ENCODE results near the gene STRN4. TPM values are rescaled to one million over a fixed set of nuclear protein-coding genes. Genes with fewer than 3 reads are reported as not detected.

Gene STRN4
- polyA plus RNA-seq (2013, experiment 1 of 2): 82.5 TPM
- polyA plus RNA-seq (2013, experiment 2 of 2): 68.6 TPM

DNA sequence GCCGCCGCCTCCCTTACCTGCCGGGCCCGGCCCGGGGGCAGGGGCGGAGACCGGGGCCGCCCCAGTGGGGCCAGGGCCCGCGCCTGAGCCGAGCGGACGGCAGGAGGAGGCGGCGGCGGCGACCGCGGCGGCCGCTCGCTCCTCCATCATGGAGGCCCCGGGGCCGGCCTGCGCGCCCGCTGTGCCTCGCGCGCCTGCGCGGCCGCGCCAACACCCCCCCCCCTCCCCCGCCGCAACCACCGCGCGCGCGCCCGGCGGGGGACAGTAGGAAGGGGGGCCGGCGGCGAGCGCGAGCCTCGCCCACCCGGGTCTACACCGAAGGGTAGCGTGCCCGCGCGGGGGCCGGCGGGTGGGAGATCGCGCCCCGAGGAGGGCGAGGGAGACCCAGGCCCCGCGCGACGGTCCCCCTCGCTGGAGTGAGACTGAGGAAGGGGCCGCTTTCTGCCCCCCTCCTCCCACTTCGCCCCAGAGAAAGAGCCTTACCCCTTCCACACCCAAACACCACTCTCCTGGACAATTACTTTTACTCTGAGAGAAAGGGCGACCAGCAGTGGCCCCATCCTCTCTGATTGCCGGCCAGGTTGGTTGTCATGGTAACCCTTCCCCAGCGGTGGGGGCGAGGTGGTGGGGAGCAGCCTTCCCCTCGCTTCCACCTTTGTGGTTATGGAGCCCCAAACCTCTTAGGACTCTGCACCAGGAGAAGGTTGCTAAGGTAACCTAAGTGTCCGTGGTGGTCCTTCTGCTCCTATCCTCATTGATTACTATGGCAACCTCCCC, at the start of gene STRN4:
TSS of gene STRN4 (minus strand) at position 170 of the 777 bp plus-strand sequence. CDS start at position 150, 20 bp downstream.
- WGBS, 2 experiments (ENCODE audit: insufficient coverage in 2 of 2): 2% methylated on average over 25 to 47 of the region's 74 CpGs
- Histone ChIP-seq H3K27ac (ENCODE audit: low read depth, low read length, severe bottlenecking) (peak within 1 kb of the TSS; percentile 69), H3K36me3 (ENCODE audit: control insufficient read depth, insufficient read depth, low read length) (peaks cover 50% of the 10 kb centered on the region), H3K9me3 (ENCODE audit: control insufficient read depth, low read length) (no peaks in the 10 kb centered on the region), H3K4me3 (ENCODE audit: extremely low read depth, insufficient read depth, low read length, poor library complexity, severe bottlenecking) (peak within 1 kb of the TSS; percentile 88), H3K4me1 (ENCODE audit: control insufficient read depth, insufficient read depth, low read length, poor library complexity, severe bottlenecking) (peaks cover 7% of the 10 kb centered on the region)

DNA sequence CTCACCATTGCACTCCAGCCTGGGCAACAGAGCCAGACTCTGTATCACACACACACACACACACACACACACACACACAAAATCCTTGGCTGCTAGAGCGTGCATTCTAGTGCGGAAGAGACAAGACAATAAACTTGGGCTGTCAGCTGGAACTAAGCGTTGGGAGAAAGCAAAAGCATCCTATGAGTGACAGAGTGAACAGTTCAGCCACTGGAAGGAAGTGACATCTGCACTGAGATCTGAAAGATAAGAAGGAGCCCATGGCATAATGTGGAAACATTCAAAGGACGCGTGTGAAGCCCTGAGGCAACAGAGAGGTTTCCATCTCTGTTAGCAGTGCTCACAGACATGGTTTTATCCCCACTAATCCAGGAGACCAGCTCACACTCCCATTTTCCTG, 45.7 kb upstream of the STRN4 start:
- H3K4me1 ChIP-seq (ENCODE audit: control insufficient read depth, insufficient read depth, low read length, poor library complexity, severe bottlenecking): peaks cover 14% of the 10 kb centered on the region
- H3K27ac ChIP-seq (ENCODE audit: low read depth, low read length, severe bottlenecking): peak overlapping the region; percentile 83
- H3K4me3 ChIP-seq (ENCODE audit: extremely low read depth, insufficient read depth, low read length, poor library complexity, severe bottlenecking): no peak overlapping the region
- 90 to 92% methylated on average over 3 to 5 of the region's 5 CpGs for WGBS, 2 experiments (ENCODE audit: insufficient coverage in 2 of 2)
- H3K36me3 ChIP-seq (ENCODE audit: control insufficient read depth, insufficient read depth, low read length): no peaks in the 10 kb centered on the region
- no peaks in the 10 kb centered on the region for H3K9me3 ChIP-seq (ENCODE audit: control insufficient read depth, low read length)

GRCh38 chr19:46789371-46789770, 43.1 kb upstream of the STRN4 start:
- WGBS, 2 experiments (ENCODE audit: insufficient coverage in 2 of 2): 88 to 96% methylated on average over 7 to 8 of the region's 8 CpGs
- H3K27ac ChIP-seq (ENCODE audit: low read depth, low read length, severe bottlenecking): no peak overlapping the region
- peaks cover 12% of the 10 kb centered on the region for H3K4me1 ChIP-seq (ENCODE audit: control insufficient read depth, insufficient read depth, low read length, poor library complexity, severe bottlenecking)
- H3K4me3 ChIP-seq (ENCODE audit: extremely low read depth, insufficient read depth, low read length, poor library complexity, severe bottlenecking): no peak overlapping the region
- peaks cover 4% of the 10 kb centered on the region for H3K36me3 ChIP-seq (ENCODE audit: control insufficient read depth, insufficient read depth, low read length)
- H3K9me3 ChIP-seq (ENCODE audit: control insufficient read depth, low read length): no peaks in the 10 kb centered on the region

DNA sequence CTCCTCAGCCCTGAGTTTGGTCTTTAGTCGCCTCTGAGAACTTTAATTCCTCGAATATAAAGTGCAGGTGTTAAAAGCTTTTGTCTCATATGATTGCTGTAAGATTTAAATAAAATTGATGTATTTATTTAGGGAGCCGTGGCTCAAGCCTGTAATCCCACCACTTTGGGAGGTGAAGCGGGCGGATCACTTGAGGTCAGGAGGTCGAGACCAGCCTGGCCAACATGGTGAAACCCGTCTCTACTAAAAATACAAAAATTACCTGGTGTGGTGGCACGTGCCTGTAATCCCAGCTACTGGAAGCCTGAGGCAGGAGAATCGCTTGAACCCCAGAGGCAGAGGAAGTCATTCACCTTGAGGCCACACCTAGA, 42.7 kb upstream of the STRN4 start:
- H3K4me3 ChIP-seq (ENCODE audit: extremely low read depth, insufficient read depth, low read length, poor library complexity, severe bottlenecking): no peak overlapping the region
- H3K36me3 ChIP-seq (ENCODE audit: control insufficient read depth, insufficient read depth, low read length): peaks cover 8% of the 10 kb centered on the region
- H3K27ac ChIP-seq (ENCODE audit: low read depth, low read length, severe bottlenecking): no peak overlapping the region
- H3K4me1 ChIP-seq (ENCODE audit: control insufficient read depth, insufficient read depth, low read length, poor library complexity, severe bottlenecking): peaks cover 16% of the 10 kb centered on the region
- no peaks in the 10 kb centered on the region for H3K9me3 ChIP-seq (ENCODE audit: control insufficient read depth, low read length)
- 64 to 79% methylated on average over 8 of the region's 9 CpGs for WGBS, 2 experiments (ENCODE audit: insufficient coverage in 2 of 2)

DNA sequence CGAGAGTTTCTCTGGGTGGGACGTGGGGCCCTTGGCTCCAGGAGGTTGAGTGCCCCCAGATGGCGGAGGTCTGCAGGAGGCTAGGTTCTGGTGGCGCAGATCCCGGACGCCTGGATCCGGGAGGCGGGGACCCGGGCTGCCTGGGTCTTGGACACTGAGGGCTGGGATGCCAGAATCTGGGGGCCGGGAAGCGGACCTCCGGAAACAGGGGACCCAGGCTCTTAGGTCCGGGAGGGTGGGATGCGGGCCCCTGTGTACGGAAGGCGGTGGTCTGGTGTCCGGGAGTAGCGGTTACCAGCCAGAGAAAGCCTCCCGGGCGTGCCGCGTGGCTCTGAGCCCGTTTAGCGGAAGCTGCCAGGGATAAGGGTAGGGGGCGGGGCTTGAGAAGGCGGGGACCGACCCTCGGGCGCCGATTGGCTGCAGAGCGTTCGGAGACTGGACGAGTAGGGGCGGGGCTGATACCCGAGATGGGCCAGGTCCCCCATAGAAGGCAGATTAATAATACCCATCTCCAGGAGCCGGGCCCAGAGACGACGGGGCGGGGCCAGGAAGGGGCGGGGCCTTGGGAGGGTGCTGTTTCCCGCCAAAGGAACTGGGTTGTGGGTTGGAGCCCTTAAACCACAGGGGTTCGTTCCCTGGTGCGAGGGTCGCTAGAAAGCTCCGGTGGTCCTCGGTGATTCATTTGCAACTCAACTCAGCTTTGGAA, 42.2 kb upstream of the STRN4 start, which contains the start of gene SLC1A5:
TSS of gene SLC1A5 (minus strand) at position 333 of the 706 bp plus-strand sequence. CDS start 629 bp downstream, outside the sequence.
- Histone ChIP-seq H3K36me3 (ENCODE audit: control insufficient read depth, insufficient read depth, low read length) (peaks cover 13% of the 10 kb centered on the region), H3K4me3 (ENCODE audit: extremely low read depth, insufficient read depth, low read length, poor library complexity, severe bottlenecking) (peak within 1 kb of the TSS; percentile 93), H3K27ac (ENCODE audit: low read depth, low read length, severe bottlenecking) (peak within 1 kb of the TSS; percentile 96), H3K9me3 (ENCODE audit: control insufficient read depth, low read length) (no peaks in the 10 kb centered on the region), H3K4me1 (ENCODE audit: control insufficient read depth, insufficient read depth, low read length, poor library complexity, severe bottlenecking) (peaks cover 21% of the 10 kb centered on the region)
- WGBS, 2 experiments (ENCODE audit: insufficient coverage in 2 of 2): 1 to 2% methylated on average over 30 to 41 of the region's 46 CpGs

DNA sequence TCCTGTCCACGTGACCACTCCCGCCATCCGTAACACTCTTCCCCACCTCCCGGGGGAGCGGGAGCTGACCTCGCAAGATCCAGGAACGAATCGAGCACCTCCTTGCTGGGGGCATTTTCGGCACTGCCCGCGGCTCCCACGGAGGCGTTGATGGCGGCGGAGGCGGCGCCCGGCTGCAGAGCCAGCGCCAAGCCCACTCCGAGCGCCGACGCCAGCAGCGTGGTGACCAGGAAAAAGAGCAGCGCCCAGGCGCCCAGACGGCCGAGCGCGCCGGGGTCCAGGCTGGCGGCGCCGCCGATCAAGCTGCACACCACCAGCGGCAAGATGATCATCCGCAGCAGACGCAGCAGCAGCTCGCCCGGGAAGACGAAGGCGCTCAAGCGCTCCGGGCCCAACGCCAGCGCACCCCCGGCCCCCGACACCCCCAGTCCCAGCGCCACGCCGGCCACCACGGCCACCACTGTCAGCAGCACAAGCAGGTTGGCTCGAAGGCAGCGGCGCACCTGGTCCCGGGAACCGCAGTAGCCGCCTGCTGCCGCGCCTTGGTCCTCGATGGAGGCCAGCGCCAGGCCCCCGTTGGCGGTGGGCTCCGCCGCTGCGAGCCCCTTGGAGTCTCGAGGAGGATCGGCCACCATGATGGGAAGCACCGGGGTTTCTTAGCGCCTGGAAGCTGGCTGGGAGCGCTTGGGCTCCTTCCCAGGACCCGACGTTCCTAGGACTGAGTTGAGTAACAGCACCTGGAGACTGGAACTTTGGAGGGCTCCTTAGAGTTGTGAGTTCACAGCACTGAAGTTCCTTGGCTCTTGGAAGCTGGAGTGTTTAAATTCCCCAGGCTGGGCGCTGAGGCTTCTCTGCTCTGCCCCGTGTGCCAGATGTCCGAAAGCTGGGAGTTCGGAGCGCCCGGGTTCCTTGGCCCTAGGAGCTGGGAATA, 41.3 kb upstream of the STRN4 start:
- 0% methylated on average over 57 to 67 of the region's 80 CpGs for WGBS, 2 experiments (ENCODE audit: insufficient coverage in 2 of 2)
- H3K27ac ChIP-seq (ENCODE audit: low read depth, low read length, severe bottlenecking): peak overlapping the region; percentile 96
- H3K36me3 ChIP-seq (ENCODE audit: control insufficient read depth, insufficient read depth, low read length): peaks cover 22% of the 10 kb centered on the region

GRCh38 chr19:46787040-46787330, 40.7 kb upstream of the STRN4 start:
- Histone ChIP-seq H3K9me3 (ENCODE audit: control insufficient read depth, low read length) (no peaks in the 10 kb centered on the region), H3K4me1 (ENCODE audit: control insufficient read depth, insufficient read depth, low read length, poor library complexity, severe bottlenecking) (peaks cover 14% of the 10 kb centered on the region), H3K4me3 (ENCODE audit: extremely low read depth, insufficient read depth, low read length, poor library complexity, severe bottlenecking) (peak overlapping the region; percentile 93), H3K27ac (ENCODE audit: low read depth, low read length, severe bottlenecking) (peak overlapping the region; percentile 96), H3K36me3 (ENCODE audit: control insufficient read depth, insufficient read depth, low read length) (peaks cover 28% of the 10 kb centered on the region)
- 0% methylated on average over 2 to 4 of the region's 5 CpGs for WGBS, 2 experiments (ENCODE audit: insufficient coverage in 2 of 2)

More for the DNA sequence above, 41.3 kb upstream of the STRN4 start:
- H3K9me3 ChIP-seq (ENCODE audit: control insufficient read depth, low read length): no peaks in the 10 kb centered on the region
- peak overlapping the region; percentile 93 for H3K4me3 ChIP-seq (ENCODE audit: extremely low read depth, insufficient read depth, low read length, poor library complexity, severe bottlenecking)
- peaks cover 20% of the 10 kb centered on the region for H3K4me1 ChIP-seq (ENCODE audit: control insufficient read depth, insufficient read depth, low read length, poor library complexity, severe bottlenecking)

DNA sequence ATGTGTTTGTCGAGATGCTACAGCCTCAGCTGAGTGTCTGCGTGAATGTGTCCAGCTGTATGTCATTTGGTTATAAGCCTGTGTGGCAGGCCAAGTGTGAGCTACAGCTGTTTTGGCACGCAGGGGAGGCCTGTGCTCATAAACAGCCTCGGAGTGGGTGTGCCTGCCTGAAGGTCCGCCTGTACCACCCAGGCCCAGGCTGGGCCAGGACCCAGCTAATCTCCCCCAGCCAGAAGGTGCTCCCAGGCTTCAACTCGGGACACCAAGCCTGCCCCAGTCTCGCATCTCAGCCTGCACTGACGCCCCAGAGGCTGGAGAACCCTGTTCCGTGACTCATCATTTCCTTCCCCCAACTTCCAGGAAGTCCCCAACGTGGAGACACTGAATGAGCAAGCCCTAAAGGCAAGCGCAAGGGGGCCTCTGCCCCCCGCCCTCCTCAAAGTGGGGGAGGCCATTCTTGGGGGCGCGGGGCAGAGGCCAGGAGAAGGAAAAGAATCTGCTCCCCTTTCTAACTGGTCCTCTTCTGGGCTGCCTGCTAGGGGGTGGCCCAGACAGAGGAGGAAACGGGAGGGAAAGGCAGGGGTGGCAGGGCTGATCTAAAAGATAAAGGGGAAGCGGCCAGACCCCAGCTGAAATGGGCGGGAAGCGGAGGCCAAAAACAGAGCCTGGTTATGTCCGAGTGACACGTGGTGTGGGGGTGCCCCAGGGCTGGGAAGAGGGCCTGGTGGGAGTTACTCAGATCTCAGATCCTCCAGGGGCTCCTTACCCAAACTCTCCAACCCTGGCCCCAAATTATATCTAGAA, 40.2 kb upstream of the STRN4 start:
- H3K27ac ChIP-seq (ENCODE audit: low read depth, low read length, severe bottlenecking): peak overlapping the region; percentile 96
- peaks cover 14% of the 10 kb centered on the region for H3K4me1 ChIP-seq (ENCODE audit: control insufficient read depth, insufficient read depth, low read length, poor library complexity, severe bottlenecking)
- WGBS, 2 experiments (ENCODE audit: insufficient coverage in 2 of 2): 4% methylated on average over 15 to 16 of the region's 20 CpGs
- peak overlapping the region; percentile 93 for H3K4me3 ChIP-seq (ENCODE audit: extremely low read depth, insufficient read depth, low read length, poor library complexity, severe bottlenecking)
- no peaks in the 10 kb centered on the region for H3K9me3 ChIP-seq (ENCODE audit: control insufficient read depth, low read length)
- H3K36me3 ChIP-seq (ENCODE audit: control insufficient read depth, insufficient read depth, low read length): peaks cover 33% of the 10 kb centered on the region

DNA sequence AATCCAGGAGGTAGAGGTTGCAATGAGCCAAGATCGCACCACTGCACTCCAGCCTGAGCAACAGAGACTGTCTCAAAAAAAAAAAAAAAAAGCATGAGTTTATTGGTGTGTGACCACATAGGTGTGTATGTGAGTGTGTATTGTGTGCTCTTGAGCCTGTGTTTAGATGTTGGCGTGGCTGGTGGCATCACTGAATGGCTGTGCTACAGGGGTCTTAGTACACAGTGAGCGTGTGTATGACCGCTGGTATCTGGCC, 39.7 kb upstream of the STRN4 start:
- H3K4me3 ChIP-seq (ENCODE audit: extremely low read depth, insufficient read depth, low read length, poor library complexity, severe bottlenecking): peak overlapping the region; percentile 93
- peaks cover 38% of the 10 kb centered on the region for H3K36me3 ChIP-seq (ENCODE audit: control insufficient read depth, insufficient read depth, low read length)
- H3K27ac ChIP-seq (ENCODE audit: low read depth, low read length, severe bottlenecking): peak overlapping the region; percentile 96
- peaks cover 14% of the 10 kb centered on the region for H3K4me1 ChIP-seq (ENCODE audit: control insufficient read depth, insufficient read depth, low read length, poor library complexity, severe bottlenecking)
- 50 to 57% methylated on average over 4 of the region's 4 CpGs for WGBS, 2 experiments (ENCODE audit: insufficient coverage in 2 of 2)
- no peaks in the 10 kb centered on the region for H3K9me3 ChIP-seq (ENCODE audit: control insufficient read depth, low read length)

Data from mesodermal cell (in vitro differentiated cells).